Suprapubic skin (tissue), 4 donors: ENCODE results near the gene GNLY. TPM values are rescaled to one million over a fixed set of nuclear protein-coding genes. Genes with fewer than 3 reads are reported as not detected.

Experiments used
- DNase-seq, 2 donors: peaks; one replicate each; pipeline ENCODE4 v3.0.0-alpha.2; 2019; ENCODE audit warnings: low spot score in 2 of 2
- H3K27ac ChIP-seq: fragments of 200-600 bp; sonication (generic); one replicate; pipeline ENCODE4 v1.5.1; 2019
- H3K27me3 ChIP-seq: fragments of 200-600 bp; sonication (generic); one replicate; pipeline ENCODE4 v1.5.1; 2019
- H3K36me3 ChIP-seq: fragments of 200-600 bp; sonication (generic); one replicate; pipeline ENCODE4 v1.5.1; 2019
- H3K4me1 ChIP-seq: fragments of 200-600 bp; sonication (generic); one replicate; pipeline ENCODE4 v1.5.1; 2019
- H3K4me3 ChIP-seq: fragments of 200-600 bp; sonication (generic); one replicate; pipeline ENCODE4 v1.5.1; 2019; ENCODE audit warnings: mild to moderate bottlenecking
- H3K9me3 ChIP-seq: fragments of 200-600 bp; sonication (generic); one replicate; pipeline ENCODE4 v1.5.1; 2019
- CTCF ChIP-seq, 2 donors: fragments of 200-600 bp in 1 of 2; fragments of 450-650 bp in 1 of 2; sonication (generic) in 1 of 2; IDR thresholded peaks; one replicate each; pipeline ENCODE4 v1.5.1; 2016 to 2019; ENCODE audit warnings: antibody characterized with exemption in 2 of 2, mild to moderate bottlenecking in 1 of 2, moderate library complexity in 1 of 2
- EP300 ChIP-seq: sonication (generic); formaldehyde crosslinking; IDR thresholded peaks from one replicate; pipeline ENCODE4 v1.6.1; 2017; ENCODE audit warnings: antibody characterized with exemption
- POLR2A ChIP-seq, 2 donors: fragments of 450-650 bp; IDR thresholded peaks; one replicate each; pipeline ENCODE4 v1.6.1; 2017; ENCODE audit warnings: antibody characterized with exemption in 2 of 2, mild to moderate bottlenecking in 2 of 2, moderate library complexity in 2 of 2
- POLR2AphosphoS5 ChIP-seq, 3 donors: sonication (generic); formaldehyde crosslinking; IDR thresholded peaks; one replicate each; pipeline ENCODE4 v1.6.1; 2017; ENCODE audit warnings: antibody characterized with exemption in 3 of 3
- WGBS: methylation state at CpG from one replicate; pipeline ENCODE4 v1.1.5; 2018; 5-methylcytosine and 5-hydroxymethylcytosine counted together
- total RNA-seq, 4 donors: library from RNA; depleted of rRNA; stranded (reverse); fragments of >200 nt; gene quantifications; one replicate each; pipeline ENCODE4 v1.1.0, GENCODE V29; 2016

The GNLY gene
- total RNA-seq, 4 donors from 2014 or later: 1.6 to 4.8 (median 1.9) TPM; not detected in 1

- Histone ChIP-seq H3K36me3 (no peaks in the 10 kb centered on the region), H3K9me3 (no peaks in the 10 kb centered on the region), H3K4me3 (no peak overlapping the region), H3K27ac (no peak overlapping the region), H3K27me3 (no peaks in the 10 kb centered on the region), H3K4me1 (peaks cover 5% of the 10 kb centered on the region)
- TF ChIP-seq CTCF (IDR thresholded peaks at IDR 0.05) (no peak), POLR2A (IDR thresholded peaks at IDR 0.05) (no peak), POLR2AphosphoS5 (IDR thresholded peaks at IDR 0.05) (no peak), EP300 (no peak)
- peak in 1 of 2 donors; percentile 48 for DNase-seq
- WGBS: 93% methylated on average over 6 of the region's 6 CpGs
Measured at GRCh38 chr2:85719609-85720240, 25.6 kb downstream of the GNLY start.

GRCh38 chr2:85720533-85720932 lies 26.4 kb downstream of the GNLY start:
- Histone ChIP-seq H3K4me1 (peaks cover 5% of the 10 kb centered on the region), H3K27me3 (no peaks in the 10 kb centered on the region), H3K36me3 (no peaks in the 10 kb centered on the region), H3K27ac (no peak overlapping the region), H3K9me3 (no peaks in the 10 kb centered on the region), H3K4me3 (no peak overlapping the region)
- TF ChIP-seq POLR2AphosphoS5 (IDR thresholded peaks at IDR 0.05): no peak
- no peak for TF ChIP-seq EP300
- TF ChIP-seq POLR2A (IDR thresholded peaks at IDR 0.05): no peak
- no peak for TF ChIP-seq CTCF (IDR thresholded peaks at IDR 0.05)
- WGBS: 81% methylated on average over 1 of the region's 1 CpG
- DNase-seq: no peak

- peaks cover 5% of the 10 kb centered on the region for H3K4me1 ChIP-seq
- no peaks in the 10 kb centered on the region for H3K27me3 ChIP-seq
- no peaks in the 10 kb centered on the region for H3K36me3 ChIP-seq
- 94% methylated on average over 4 of the region's 4 CpGs for WGBS
- TF ChIP-seq CTCF (IDR thresholded peaks at IDR 0.05): no peak
- TF ChIP-seq EP300: no peak
- TF ChIP-seq POLR2A (IDR thresholded peaks at IDR 0.05): no peak
- no peak for TF ChIP-seq POLR2AphosphoS5 (IDR thresholded peaks at IDR 0.05)
- H3K9me3 ChIP-seq: no peaks in the 10 kb centered on the region
- H3K27ac ChIP-seq: no peak overlapping the region
- peak in 1 of 2 donors; percentile 46 for DNase-seq
- H3K4me3 ChIP-seq: no peak overlapping the region
Measured at GRCh38 chr2:85721641-85722040, 27.5 kb downstream of the GNLY start.

GRCh38 chr2:85722519-85722918 lies 28.4 kb downstream of the GNLY start:
- Histone ChIP-seq H3K27ac (no peak overlapping the region), H3K4me1 (peaks cover 5% of the 10 kb centered on the region), H3K9me3 (no peaks in the 10 kb centered on the region), H3K27me3 (no peaks in the 10 kb centered on the region), H3K36me3 (no peaks in the 10 kb centered on the region), H3K4me3 (no peak overlapping the region)
- no peak for DNase-seq
- no peak for TF ChIP-seq POLR2A (IDR thresholded peaks at IDR 0.05)
- no peak for TF ChIP-seq EP300
- no peak for TF ChIP-seq CTCF (IDR thresholded peaks at IDR 0.05)
- TF ChIP-seq POLR2AphosphoS5 (IDR thresholded peaks at IDR 0.05): no peak
- 87% methylated on average over 6 of the region's 6 CpGs for WGBS

- Histone ChIP-seq H3K36me3 (no peaks in the 10 kb centered on the region), H3K4me3 (no peak overlapping the region), H3K9me3 (no peaks in the 10 kb centered on the region), H3K27me3 (no peaks in the 10 kb centered on the region), H3K27ac (no peak overlapping the region), H3K4me1 (peaks cover 6% of the 10 kb centered on the region)
- no peak for TF ChIP-seq CTCF (IDR thresholded peaks at IDR 0.05)
- TF ChIP-seq POLR2AphosphoS5 (IDR thresholded peaks at IDR 0.05): no peak
- no peak for TF ChIP-seq EP300
- no peak for DNase-seq
- 100% methylated on average over 2 of the region's 2 CpGs for WGBS
Measured at GRCh38 chr2:85723707-85724360, 29.7 kb downstream of the GNLY start.
